ENCODE results near the gene HDAC11.
"Not testable (repeated sequence)": the region's sequence is repeated elsewhere in the genome, so short reads cannot be mapped to it uniquely, and the experiment has no call there.

Gene HDAC11

GRCh38 chr3:13517253-13517977 lies 37.3 kb downstream of the HDAC11 start:
- Histone ChIP-seq H3K27ac (ENCODE audit: low read length) (no peak overlapping the region), H3K4me3 (ENCODE audit: low read length) (no peak overlapping the region), H3K9me3 (ENCODE audit: control insufficient read depth, insufficient read depth, low read length) (no peaks in the 10 kb centered on the region), H3K27me3 (ENCODE audit: control insufficient read depth, insufficient read depth, low read length) (no peaks in the 10 kb centered on the region), H3K4me1 (ENCODE audit: control insufficient read depth, insufficient read depth, low read length) (no peaks in the 10 kb centered on the region), H3K36me3 (ENCODE audit: control insufficient read depth, insufficient read depth, low read length) (no peaks in the 10 kb centered on the region)
- WGBS (ENCODE audit: insufficient coverage, insufficient read length): no CpG with 5 or more reads among the region's 18 CpGs
- no peak for DNase-seq (ENCODE audit: low read depth, low spot score)

GRCh38 chr3:13518516-13518953 lies 38.4 kb downstream of the HDAC11 start:
- Histone ChIP-seq H3K4me3 (ENCODE audit: low read length) (no peak overlapping the region), H3K4me1 (ENCODE audit: control insufficient read depth, insufficient read depth, low read length) (no peaks in the 10 kb centered on the region), H3K27ac (ENCODE audit: low read length) (no peak overlapping the region), H3K27me3 (ENCODE audit: control insufficient read depth, insufficient read depth, low read length) (no peaks in the 10 kb centered on the region), H3K36me3 (ENCODE audit: control insufficient read depth, insufficient read depth, low read length) (no peaks in the 10 kb centered on the region), H3K9me3 (ENCODE audit: control insufficient read depth, insufficient read depth, low read length) (no peaks in the 10 kb centered on the region)
- no peak for DNase-seq (ENCODE audit: low read depth, low spot score)
- WGBS (ENCODE audit: insufficient coverage, insufficient read length): no CpG with 5 or more reads among the region's 15 CpGs

GRCh38 chr3:13519006-13519791 lies 39.1 kb downstream of the HDAC11 start:
- no CpG with 5 or more reads among the region's 19 CpGs for WGBS (ENCODE audit: insufficient coverage, insufficient read length)
- no peaks in the 10 kb centered on the region for H3K27me3 ChIP-seq (ENCODE audit: control insufficient read depth, insufficient read depth, low read length)

GRCh38 chr3:13520326-13520880 lies 40.3 kb downstream of the HDAC11 start:
- Histone ChIP-seq H3K27ac (ENCODE audit: low read length) (no peak overlapping the region), H3K4me1 (ENCODE audit: control insufficient read depth, insufficient read depth, low read length) (no peaks in the 10 kb centered on the region), H3K27me3 (ENCODE audit: control insufficient read depth, insufficient read depth, low read length) (no peaks in the 10 kb centered on the region), H3K9me3 (ENCODE audit: control insufficient read depth, insufficient read depth, low read length) (no peaks in the 10 kb centered on the region), H3K36me3 (ENCODE audit: control insufficient read depth, insufficient read depth, low read length) (no peaks in the 10 kb centered on the region), H3K4me3 (ENCODE audit: low read length) (no peak overlapping the region)
- no peak for DNase-seq (ENCODE audit: low read depth, low spot score)
- no CpG with 5 or more reads among the region's 9 CpGs for WGBS (ENCODE audit: insufficient coverage, insufficient read length)

More at GRCh38 chr3:13519006-13519791, 39.1 kb downstream of the HDAC11 start:
- Histone ChIP-seq H3K4me1 (ENCODE audit: control insufficient read depth, insufficient read depth, low read length) (no peaks in the 10 kb centered on the region), H3K36me3 (ENCODE audit: control insufficient read depth, insufficient read depth, low read length) (no peaks in the 10 kb centered on the region), H3K9me3 (ENCODE audit: control insufficient read depth, insufficient read depth, low read length) (no peaks in the 10 kb centered on the region), H3K4me3 (ENCODE audit: low read length) (no peak overlapping the region), H3K27ac (ENCODE audit: low read length) (no peak overlapping the region)
- DNase-seq (ENCODE audit: low read depth, low spot score): no peak

- H3K27me3 ChIP-seq (ENCODE audit: control insufficient read depth, insufficient read depth, low read length): no peaks in the 10 kb centered on the region
- no peak overlapping the region for H3K27ac ChIP-seq (ENCODE audit: low read length)
- no peak for DNase-seq (ENCODE audit: low read depth, low spot score)
- H3K9me3 ChIP-seq (ENCODE audit: control insufficient read depth, insufficient read depth, low read length): no peaks in the 10 kb centered on the region
- no peaks in the 10 kb centered on the region for H3K36me3 ChIP-seq (ENCODE audit: control insufficient read depth, insufficient read depth, low read length)
- no peak overlapping the region for H3K4me3 ChIP-seq (ENCODE audit: low read length)
- WGBS (ENCODE audit: insufficient coverage, insufficient read length): no CpG with 5 or more reads among the region's 6 CpGs
- H3K4me1 ChIP-seq (ENCODE audit: control insufficient read depth, insufficient read depth, low read length): peaks cover 5% of the 10 kb centered on the region
Observed at GRCh38 chr3:13521309-13521708, 41.2 kb downstream of the HDAC11 start.

- WGBS (ENCODE audit: insufficient coverage, insufficient read length): no CpG with 5 or more reads among the region's 2 CpGs
- DNase-seq (ENCODE audit: low read depth, low spot score); H3K27ac ChIP-seq (ENCODE audit: low read length); H3K4me1 ChIP-seq (ENCODE audit: control insufficient read depth, insufficient read depth, low read length); H3K4me3 ChIP-seq (ENCODE audit: low read length); H3K27me3 ChIP-seq (ENCODE audit: control insufficient read depth, insufficient read depth, low read length); H3K9me3 ChIP-seq (ENCODE audit: control insufficient read depth, insufficient read depth, low read length); H3K36me3 ChIP-seq (ENCODE audit: control insufficient read depth, insufficient read depth, low read length): not testable (repeated sequence)
Observed at GRCh38 chr3:13521749-13522148, 41.6 kb downstream of the HDAC11 start.

- Histone ChIP-seq H3K4me3 (ENCODE audit: low read length) (no peak overlapping the region), H3K36me3 (ENCODE audit: control insufficient read depth, insufficient read depth, low read length) (no peaks in the 10 kb centered on the region), H3K9me3 (ENCODE audit: control insufficient read depth, insufficient read depth, low read length) (no peaks in the 10 kb centered on the region), H3K27me3 (ENCODE audit: control insufficient read depth, insufficient read depth, low read length) (no peaks in the 10 kb centered on the region), H3K27ac (ENCODE audit: low read length) (no peak overlapping the region), H3K4me1 (ENCODE audit: control insufficient read depth, insufficient read depth, low read length) (peaks cover 7% of the 10 kb centered on the region)
- WGBS (ENCODE audit: insufficient coverage, insufficient read length): no CpG with 5 or more reads among the region's 5 CpGs
- DNase-seq (ENCODE audit: low read depth, low spot score): no peak
Observed at GRCh38 chr3:13522236-13522635, 42.1 kb downstream of the HDAC11 start.

GRCh38 chr3:13524979-13525669 lies 45.0 kb downstream of the HDAC11 start:
- no peaks in the 10 kb centered on the region for H3K9me3 ChIP-seq (ENCODE audit: control insufficient read depth, insufficient read depth, low read length)
- H3K27me3 ChIP-seq (ENCODE audit: control insufficient read depth, insufficient read depth, low read length): no peaks in the 10 kb centered on the region
- peaks cover 9% of the 10 kb centered on the region for H3K4me1 ChIP-seq (ENCODE audit: control insufficient read depth, insufficient read depth, low read length)
- H3K27ac ChIP-seq (ENCODE audit: low read length): no peak overlapping the region
- no peak for DNase-seq (ENCODE audit: low read depth, low spot score)
- H3K36me3 ChIP-seq (ENCODE audit: control insufficient read depth, insufficient read depth, low read length): no peaks in the 10 kb centered on the region
- H3K4me3 ChIP-seq (ENCODE audit: low read length): no peak overlapping the region
- WGBS (ENCODE audit: insufficient coverage, insufficient read length): no CpG with 5 or more reads among the region's 10 CpGs

GRCh38 chr3:13525827-13526625 lies 45.9 kb downstream of the HDAC11 start:
- Histone ChIP-seq H3K27ac (ENCODE audit: low read length) (no peak overlapping the region), H3K36me3 (ENCODE audit: control insufficient read depth, insufficient read depth, low read length) (no peaks in the 10 kb centered on the region), H3K9me3 (ENCODE audit: control insufficient read depth, insufficient read depth, low read length) (no peaks in the 10 kb centered on the region), H3K27me3 (ENCODE audit: control insufficient read depth, insufficient read depth, low read length) (no peaks in the 10 kb centered on the region), H3K4me1 (ENCODE audit: control insufficient read depth, insufficient read depth, low read length) (peaks cover 9% of the 10 kb centered on the region), H3K4me3 (ENCODE audit: low read length) (no peak overlapping the region)
- WGBS (ENCODE audit: insufficient coverage, insufficient read length): no CpG with 5 or more reads among the region's 20 CpGs
- DNase-seq (ENCODE audit: low read depth, low spot score): no peak

- H3K27ac ChIP-seq (ENCODE audit: low read length): no peak overlapping the region
- H3K27me3 ChIP-seq (ENCODE audit: control insufficient read depth, insufficient read depth, low read length): no peaks in the 10 kb centered on the region
- no peaks in the 10 kb centered on the region for H3K9me3 ChIP-seq (ENCODE audit: control insufficient read depth, insufficient read depth, low read length)
- H3K36me3 ChIP-seq (ENCODE audit: control insufficient read depth, insufficient read depth, low read length): no peaks in the 10 kb centered on the region
- DNase-seq (ENCODE audit: low read depth, low spot score): no peak
- H3K4me1 ChIP-seq (ENCODE audit: control insufficient read depth, insufficient read depth, low read length): peaks cover 9% of the 10 kb centered on the region
- H3K4me3 ChIP-seq (ENCODE audit: low read length): no peak overlapping the region
- no CpG with 5 or more reads among the region's 5 CpGs for WGBS (ENCODE audit: insufficient coverage, insufficient read length)
Observed at GRCh38 chr3:13526626-13526949, 46.5 kb downstream of the HDAC11 start.

Measured in iPS DF 6.9 (cell line).